A549 treated with Mapracorat at 1 μM for 4 hours (cell line): ENCODE measurements around the gene DCN. TPM values are rescaled to one million over a fixed set of nuclear protein-coding genes. Genes with fewer than 3 reads are reported as not detected.

Experiments used
- total RNA-seq: library from RNA; stranded (reverse); fragments of 200-300 nt; extraction: Qiagen RNA extraction; gene quantifications from 5 replicates; pipeline ENCODE4 v1.2.3, GENCODE V29; 2022

The DCN gene
- not detected in 5 replicates for total RNA-seq

GRCh38 chr12:91182636-91183455 lies at the start of gene DCN:
Gene DCN (minus strand): TSS chr12:91182817. CDS start chr12:91178552, 4,265 bp downstream.

GRCh38 chr12:91111366-91112325 lies 71.0 kb downstream of the DCN start, which contains the start of gene LUM:
Gene LUM (minus strand): TSS chr12:91111494. CDS start chr12:91108979, 2,515 bp downstream.

Other genes starting within 250 kb of the DCN start
- gene CCER1, start 227.6 kb downstream of the DCN start, total RNA-seq = not detected in 5 replicates
- not detected in 5 replicates for gene EPYC, start 177.8 kb downstream of the DCN start, total RNA-seq
- gene KERA, start 124.8 kb downstream of the DCN start, total RNA-seq = not detected in 5 replicates
- gene LUM, start 71.3 kb downstream of the DCN start, total RNA-seq = 0.08 to 0.33 TPM (median 0.28 TPM) in 5 replicates